ENCODE data around the gene MSANTD3. TPM values are rescaled to one million over a fixed set of nuclear protein-coding genes. Genes with fewer than 3 reads are reported as not detected.
A peak's percentile ranks its signal among the peaks of the same experiment; 100 is the strongest.

Gene MSANTD3
- total and polyA plus RNA-seq, 9 of the 15 experiments (the other 6 are each of a cell fraction or from before 2014, with no cell fraction given), result 9.4 to 28.7 (median 22.3) TPM

DNA sequence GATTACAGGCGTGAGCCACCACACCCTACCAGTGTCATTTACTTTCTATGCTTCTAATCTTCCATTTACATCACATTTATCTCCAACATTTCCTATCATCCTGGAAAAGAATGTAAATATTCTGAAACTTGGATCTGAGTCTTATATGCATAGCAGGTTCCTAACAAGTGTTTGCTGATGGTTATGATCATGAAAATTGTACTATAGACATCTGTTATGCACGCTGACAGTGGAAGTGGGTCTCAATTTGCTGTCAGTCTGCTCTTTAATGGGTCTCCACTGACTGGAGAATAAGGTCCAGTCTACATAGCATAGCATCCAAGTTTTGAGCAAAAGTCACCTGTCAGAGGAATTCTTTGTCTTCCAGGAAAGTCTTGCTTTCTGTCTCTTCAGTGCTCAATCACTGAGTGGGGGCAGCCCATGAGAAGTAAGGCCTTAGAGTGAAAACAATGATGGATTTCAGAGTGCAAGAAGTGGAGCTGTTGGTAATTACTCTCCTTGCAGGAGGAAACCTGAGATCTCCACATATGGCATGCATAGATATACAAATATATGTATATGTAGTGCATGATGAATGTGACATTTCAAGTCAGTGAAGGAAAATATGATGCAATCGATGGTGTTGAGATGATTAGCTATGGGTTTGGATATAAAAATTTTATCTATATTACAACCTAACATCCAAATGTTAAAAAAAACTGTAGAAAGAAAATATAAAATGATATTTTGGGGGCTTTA, 29.2 kb upstream of the MSANTD3 start (continued):
- TF ChIP-seq ZNF224 (CRISPR knock-in tag; IDR thresholded peaks at IDR 0.05) (no peak), TRIM24 (IDR thresholded peaks at IDR 0.05) (peak; percentile 37 to 65; a peak in 3 of 4 replicates), SMARCB1 (IDR thresholded peaks at IDR 0.05; ENCODE audit: insufficient read length, low read depth) (no peak), ZBTB9 (CRISPR knock-in tag; IDR thresholded peaks at IDR 0.05) (no peak), ZNF668 (CRISPR knock-in tag; IDR thresholded peaks at IDR 0.05) (no peak), SNRNP70 (optimal IDR thresholded peaks at IDR 0.05; ENCODE audit: low read depth, low read length) (no peak), ATF3 (IDR thresholded peaks at IDR 0.05) (peak; percentile 93), ATF3 (CRISPR knock-in tag; conservative IDR thresholded peaks at IDR 0.05) (no peak), SAP30 (IDR thresholded peaks at IDR 0.05; ENCODE audit: borderline replicate concordance, insufficient read depth, low read depth, low read length, poor library complexity, severe bottlenecking) (no peak), GTF2F1 (IDR thresholded peaks at IDR 0.05; ENCODE audit: low read depth, low read length) (no peak), TCF3 (CRISPR knock-in tag; IDR thresholded peaks at IDR 0.05) (peak; percentile 41; the same call in 1 of the 2 replicates), ZNF143 (CRISPR knock-in tag; IDR thresholded peaks at IDR 0.05) (no peak), TAF7 (tag; IDR thresholded peaks at IDR 0.05) (no peak), HDAC6 (IDR thresholded peaks at IDR 0.05; ENCODE audit: low read depth, low read length) (no peak), IRF9 (tag; IDR thresholded peaks at IDR 0.05) (peak; percentile 89), ZNF76 (CRISPR knock-in tag; IDR thresholded peaks at IDR 0.05; ENCODE audit: borderline replicate concordance) (no peak), CEBPB (tag; IDR thresholded peaks at IDR 0.05) (peak; percentile 87), EP300 (IDR thresholded peaks at IDR 0.05; ENCODE audit: low read length) (0 out of 2 replicates have a peak, but pooled peaks have one; percentile 13), ARNT (IDR thresholded peaks at IDR 0.05) (no peak)
- TF ChIP-seq, protein P1, sequence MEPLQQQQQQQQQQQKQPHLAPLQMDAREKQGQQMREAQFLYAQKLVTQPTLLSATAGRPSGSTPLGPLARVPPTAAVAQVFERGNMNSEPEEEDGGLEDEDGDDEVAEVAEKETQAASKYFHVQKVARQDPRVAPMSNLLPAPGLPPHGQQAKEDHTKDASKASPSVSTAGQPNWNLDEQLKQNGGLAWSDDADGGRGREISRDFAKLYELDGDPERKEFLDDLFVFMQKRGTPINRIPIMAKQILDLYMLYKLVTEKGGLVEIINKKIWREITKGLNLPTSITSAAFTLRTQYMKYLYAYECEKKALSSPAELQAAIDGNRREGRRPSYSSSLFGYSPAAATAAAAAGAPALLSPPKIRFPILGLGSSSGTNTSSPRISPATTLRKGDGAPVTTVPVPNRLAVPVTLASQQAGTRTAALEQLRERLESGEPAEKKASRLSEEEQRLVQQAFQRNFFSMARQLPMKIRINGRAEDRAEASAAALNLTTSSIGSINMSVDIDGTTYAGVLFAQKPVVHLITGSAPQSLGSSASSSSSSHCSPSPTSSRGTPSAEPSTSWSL (CRISPR knock-in tag; IDR thresholded peaks at IDR 0.05; ENCODE audit: borderline replicate concordance), result no peak
- TF ChIP-seq, protein P2, sequence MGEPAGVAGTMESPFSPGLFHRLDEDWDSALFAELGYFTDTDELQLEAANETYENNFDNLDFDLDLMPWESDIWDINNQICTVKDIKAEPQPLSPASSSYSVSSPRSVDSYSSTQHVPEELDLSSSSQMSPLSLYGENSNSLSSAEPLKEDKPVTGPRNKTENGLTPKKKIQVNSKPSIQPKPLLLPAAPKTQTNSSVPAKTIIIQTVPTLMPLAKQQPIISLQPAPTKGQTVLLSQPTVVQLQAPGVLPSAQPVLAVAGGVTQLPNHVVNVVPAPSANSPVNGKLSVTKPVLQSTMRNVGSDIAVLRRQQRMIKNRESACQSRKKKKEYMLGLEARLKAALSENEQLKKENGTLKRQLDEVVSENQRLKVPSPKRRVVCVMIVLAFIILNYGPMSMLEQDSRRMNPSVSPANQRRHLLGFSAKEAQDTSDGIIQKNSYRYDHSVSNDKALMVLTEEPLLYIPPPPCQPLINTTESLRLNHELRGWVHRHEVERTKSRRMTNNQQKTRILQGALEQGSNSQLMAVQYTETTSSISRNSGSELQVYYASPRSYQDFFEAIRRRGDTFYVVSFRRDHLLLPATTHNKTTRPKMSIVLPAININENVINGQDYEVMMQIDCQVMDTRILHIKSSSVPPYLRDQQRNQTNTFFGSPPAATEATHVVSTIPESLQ (CRISPR knock-in tag; IDR thresholded peaks at IDR 0.05), result no peak

All from K562 (cell line).